ENCODE measurements around the gene SYCN. TPM values are rescaled to one million over a fixed set of nuclear protein-coding genes. Genes with fewer than 3 reads are reported as not detected.

The SYCN gene
- polyA plus RNA-seq, 1 donor, result not detected

DNA sequence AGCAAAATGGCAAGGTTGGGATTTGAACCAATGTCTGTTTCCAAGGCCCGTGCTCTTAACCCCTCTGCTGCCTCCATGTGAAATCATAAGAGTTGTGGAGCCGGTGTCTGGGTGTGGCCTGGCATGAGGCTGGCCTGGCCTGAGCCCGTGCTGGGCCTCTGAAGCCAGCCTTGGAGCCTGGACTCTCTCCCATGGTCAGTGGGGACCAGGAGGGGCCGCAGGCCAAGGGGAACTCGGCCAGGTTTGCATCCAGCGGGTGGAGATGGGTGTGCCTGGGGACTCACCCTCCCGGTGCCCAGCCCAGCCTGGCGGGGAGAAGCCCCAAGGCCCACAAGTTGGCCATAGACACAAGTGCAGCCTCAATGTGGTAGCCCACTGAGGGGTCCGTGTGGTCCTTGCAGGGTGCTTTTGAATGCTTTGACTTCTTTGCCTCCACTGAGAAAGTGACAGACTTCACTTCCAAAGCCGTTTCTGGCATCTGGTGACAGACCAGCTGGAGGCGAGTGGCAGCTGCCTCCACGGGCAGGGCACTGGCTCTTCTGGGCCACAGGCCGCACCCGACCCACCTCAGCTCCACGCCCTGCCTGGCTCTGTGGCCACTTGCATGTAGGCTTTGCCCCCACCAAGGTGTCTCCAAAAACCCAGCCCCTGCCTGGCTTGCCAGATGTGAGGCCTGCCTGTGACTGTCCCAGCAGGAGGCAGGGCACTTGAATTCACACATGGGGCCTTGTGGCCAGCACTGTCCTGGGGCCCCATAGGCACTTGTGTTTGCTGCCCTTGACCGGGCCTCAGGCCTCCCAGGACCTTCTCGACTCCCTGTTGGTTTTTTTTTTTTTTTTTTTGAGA lies 33.5 kb downstream of the SYCN start:
- DNase-seq, result no peak

DNA sequence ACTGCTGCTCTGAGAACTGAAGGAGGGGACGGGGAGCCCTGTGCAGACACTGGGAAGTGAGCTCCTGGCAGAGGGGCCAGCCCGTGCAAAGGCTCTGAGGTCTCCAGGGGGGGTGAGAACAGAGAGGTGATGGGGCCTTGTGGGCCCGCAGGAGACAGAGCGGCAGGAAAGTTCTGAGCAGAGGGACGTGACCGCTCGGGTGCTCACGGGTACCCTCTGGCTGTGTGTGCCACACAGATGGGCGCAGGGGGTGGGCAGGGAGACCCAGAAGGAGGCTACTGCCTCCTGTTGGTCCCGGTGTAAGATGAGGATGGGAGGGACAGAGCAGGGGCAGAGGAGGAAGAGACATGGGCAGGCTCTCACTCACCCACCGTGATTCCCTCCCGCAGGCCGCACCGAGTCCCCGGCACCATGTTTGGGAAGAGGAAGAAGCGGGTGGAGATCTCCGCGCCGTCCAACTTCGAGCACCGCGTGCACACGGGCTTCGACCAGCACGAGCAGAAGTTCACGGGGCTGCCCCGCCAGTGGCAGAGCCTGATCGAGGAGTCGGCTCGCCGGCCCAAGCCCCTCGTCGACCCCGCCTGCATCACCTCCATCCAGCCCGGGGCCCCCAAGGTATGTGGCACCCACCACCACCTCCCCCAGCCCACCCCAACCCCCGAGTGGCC lies 34.8 kb downstream of the SYCN start:
- no peak for DNase-seq

DNA sequence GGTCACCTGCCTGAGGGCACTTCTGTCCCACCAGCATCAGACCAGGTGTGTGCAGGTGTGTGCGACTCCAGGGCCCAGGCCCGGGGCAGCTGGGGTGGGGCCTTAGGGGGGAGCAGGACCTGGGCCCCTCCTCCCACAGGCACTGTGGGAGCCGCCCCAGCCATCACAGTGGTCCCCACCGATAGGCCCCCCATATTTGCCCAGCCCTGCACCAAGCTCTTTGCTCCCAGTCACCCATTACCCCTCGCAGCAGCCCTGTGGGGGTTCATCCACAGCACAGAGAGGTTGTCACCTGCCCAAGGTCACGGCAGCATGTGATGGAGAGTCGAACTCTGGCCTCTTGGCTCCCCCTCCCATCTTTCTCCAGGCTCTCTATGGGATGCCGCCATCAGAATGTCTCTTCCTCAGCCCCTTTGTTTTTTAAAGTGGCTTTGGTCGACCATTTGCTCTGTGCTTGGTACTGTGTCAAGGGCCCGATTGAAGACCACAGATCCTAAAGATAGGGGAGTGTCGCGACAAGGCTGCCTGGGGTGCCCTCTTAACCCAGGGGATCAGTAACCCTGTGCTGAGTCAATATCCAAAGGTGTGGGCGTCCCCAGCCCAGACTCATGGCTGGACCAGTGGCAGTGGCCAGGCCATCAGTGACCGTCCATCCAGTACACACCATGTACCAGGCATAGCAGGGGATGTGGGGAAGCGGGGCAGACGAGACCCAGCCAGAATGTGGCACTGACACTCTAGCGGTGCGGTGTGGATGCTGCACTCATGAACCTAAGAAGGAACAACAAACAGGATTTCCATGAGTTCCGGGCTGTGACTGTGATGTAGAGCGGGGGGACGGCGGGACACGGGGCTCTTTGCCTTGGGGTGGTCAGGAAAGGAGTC lies 35.6 kb downstream of the SYCN start:
- DNase-seq, result no peak

DNA sequence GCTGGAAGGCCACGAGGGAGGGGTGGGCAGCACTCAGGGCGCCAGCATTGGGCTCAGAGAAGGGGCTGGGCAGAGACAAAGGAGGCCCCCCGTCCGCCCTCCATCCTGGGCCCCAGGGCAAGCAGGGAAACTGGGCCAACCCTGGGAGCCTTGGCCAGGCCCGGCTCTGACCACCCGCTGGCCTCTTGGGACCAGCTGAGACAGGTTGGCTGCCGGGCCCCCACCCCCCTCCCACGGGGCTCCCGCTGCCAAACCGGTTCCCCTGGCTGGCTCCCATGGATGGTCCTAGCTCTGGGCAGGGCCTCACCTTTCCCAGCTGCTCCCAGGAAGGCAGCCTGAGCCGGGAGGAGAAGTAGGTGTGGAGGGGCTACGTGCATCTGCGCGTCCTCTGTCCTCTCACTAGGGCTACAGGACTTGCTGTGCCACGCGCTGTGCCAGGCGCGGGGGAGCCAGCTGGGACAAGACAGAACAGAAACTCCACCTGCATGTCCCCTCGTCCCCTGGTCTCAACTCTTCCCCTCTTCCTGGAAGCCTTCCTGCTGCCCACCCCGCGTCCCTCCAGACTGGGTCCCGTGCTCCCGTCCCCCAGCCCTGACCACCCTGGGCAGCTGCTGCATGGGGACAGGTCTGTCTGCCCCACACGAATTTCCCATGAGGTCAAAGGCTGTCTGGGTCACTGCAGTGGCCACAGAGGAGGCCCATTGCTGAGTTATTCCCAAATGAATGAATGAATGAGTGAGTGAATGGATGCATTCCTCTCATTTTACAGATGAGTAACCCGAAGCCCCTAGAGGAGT lies 36.4 kb downstream of the SYCN start:
- no peak for DNase-seq

DNA sequence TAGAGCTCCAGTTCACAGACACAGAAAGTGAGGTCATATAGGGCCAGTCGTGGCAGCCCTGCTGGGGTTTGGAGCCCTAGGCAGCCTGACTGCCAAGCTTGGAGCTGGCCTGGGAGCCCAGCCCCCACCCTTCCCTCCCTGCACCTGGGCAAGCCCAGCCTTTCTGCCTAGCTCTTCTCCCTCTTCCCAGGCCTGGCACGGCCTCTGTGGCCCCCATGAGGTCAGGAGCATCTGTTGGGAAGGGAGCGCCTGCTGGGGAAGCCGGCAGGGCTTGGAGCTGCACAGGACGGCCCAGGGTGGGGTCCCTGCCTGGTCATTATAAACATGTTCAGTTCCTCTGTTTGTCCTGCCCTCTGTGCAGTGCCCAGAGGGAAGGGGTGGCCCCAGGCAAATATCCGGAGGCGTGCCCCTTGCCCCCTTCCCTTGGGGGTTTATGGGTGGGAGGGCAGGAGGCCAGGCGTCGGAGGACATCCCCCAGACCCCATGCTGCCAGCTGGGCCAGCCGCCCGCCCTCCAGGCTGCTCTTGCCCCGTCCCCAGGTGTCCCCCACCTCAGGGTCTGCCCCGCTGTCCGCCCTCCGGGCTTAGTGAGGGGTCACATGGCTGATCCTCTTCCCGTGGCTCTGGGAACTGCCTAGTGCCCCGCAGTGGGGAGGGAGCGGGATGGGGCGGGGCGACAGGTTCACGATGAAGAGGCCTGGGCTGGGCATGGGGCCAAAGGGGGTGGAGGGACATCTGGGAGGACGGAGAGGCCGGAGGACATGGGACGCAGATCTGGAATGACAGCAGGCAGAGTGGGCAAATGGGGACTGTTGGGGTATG lies 37.3 kb downstream of the SYCN start:
- peak; percentile 46 for DNase-seq

DNA sequence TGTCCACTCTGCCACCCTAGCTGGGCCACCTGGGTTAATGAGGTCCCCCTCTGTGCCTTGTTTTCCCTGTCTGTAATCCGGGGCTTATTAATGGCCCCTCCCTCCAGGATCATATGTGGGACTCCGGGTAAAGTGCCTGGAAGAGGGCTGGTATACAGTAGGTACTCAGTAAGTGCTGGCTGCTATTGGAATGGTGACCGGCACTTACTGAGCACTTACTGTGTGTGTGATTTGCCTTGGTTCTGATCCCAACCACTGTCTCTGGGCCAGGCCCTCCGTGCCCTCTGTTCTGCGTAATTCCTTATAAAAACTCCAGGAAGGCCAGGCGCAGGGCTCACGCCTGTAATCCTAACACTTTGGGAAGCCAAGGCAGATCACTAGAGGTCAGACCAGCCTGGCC lies 38.2 kb downstream of the SYCN start:
- no peak for DNase-seq

DNA sequence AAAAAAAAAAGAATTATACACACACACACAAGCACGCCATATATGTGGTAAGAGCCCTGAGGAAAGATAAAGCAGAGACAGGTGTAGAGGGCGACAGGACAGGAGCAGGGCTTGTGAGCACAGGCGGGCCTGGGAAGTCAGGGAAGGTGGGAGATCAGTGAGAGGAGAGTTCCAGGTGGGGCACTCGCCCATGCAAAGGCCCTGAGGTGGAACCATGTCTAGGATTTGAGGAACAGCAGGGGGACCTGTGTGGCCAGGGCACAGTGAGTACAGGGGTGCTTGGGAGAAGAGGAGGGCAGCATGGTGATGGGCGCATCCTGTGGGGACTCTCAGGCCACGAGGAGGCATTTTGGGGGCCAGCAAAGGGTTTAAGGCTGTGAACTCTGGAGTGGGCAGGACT lies 39.8 kb downstream of the SYCN start:
- no peak for DNase-seq

DNA sequence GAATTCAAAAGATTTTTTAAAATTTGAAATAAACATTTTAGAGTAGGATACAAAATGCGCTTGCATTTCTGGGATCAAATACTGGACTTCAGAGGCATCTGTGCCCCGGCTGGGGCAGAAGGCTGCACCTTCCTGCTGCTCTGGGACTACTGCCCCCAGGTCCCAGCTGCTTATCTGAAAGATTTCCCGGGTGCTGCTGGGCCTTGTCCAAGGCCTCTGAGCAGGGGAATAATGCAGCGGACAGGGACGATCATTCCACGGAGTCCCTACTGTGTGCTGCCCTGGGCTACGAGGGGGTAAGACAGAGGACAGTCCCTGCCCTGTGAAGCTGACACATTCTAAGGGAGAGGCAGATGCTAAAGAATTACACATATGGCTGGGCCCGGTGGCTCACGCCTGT lies 40.4 kb downstream of the SYCN start:
- DNase-seq, result no peak

DNA sequence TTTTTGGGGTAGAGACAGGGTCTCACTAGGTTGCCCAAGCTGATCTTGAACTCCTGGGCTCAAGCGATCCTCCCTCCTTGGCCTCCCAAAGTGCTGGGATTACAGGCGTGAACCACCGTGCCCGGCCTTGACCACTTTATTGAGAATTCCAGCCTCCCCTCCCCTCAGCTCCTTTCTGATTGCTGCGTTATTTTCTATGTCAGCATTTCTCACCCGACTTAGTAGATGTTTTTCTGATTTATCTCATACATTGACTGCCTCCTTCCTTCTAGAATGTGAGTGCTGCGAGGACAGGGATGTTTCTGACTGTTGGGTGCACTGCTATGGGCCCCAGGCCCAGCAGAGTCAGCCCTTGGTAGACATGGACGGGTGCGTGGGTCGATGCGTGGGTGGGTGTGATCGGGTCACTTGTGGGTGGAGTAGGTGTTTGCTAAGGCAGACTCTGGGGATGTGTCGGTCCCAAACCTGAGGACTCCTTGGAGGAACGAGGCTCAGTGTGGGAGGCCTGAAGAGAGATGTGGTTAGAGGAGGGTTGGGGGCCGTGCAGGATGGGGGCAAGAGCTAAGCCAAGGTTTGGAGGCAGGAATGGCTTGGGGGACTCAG lies 41.5 kb downstream of the SYCN start:
- DNase-seq, result no peak

DNA sequence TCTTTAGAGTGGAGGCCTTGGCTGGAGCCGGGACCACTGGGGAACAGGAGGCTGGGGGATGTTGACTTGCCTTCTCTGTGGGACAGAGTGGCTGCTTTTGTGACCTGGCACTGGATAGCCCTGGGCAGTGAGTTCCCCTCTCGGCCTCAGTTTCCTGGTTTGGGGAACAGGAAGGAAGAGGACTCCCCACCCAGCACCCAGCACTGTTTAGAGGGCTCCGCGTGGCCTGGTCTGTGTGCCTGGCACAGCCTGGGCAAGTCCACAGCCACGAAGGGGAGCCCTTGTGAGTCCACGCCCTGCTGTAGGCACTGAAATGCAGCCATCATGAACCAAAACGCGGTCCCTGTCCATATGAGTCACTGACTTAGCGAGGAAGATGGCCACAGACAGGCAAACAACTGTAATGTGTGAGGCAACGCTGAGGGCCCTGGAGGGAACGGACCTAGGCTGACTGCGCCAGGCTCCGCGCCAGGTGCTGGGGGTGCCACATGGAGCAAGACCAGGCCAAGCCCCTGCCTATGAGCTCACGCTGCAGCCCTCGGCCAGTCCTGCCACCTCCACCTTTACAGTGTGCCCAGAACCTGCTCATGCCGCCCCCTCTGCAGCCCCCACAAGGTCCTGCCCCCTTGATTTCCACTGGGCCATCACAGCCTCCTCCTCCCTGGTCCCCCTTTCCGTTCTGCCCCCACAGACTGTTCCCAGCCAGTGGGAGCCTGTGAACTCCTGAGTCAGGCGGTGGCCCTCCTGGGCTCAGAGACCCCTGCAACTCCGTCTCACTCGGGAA lies 43.0 kb downstream of the SYCN start:
- DNase-seq, result no peak

DNA sequence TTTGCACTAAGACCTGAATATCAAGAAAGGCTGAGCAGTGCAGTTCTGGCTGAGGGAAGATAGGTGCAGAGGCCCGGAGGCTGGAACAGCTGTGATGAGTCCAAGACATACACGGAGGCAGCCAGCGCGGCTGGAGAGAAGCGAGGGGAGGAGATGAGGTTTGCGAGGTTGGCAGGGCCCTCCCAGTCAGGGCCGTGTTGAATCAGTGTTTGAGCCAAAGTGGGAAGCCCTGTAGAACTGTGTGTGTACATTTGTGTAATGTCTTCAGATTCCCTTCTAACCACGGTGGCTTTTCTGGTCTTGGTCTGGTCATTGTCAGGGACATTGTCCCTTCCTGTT lies 43.6 kb downstream of the SYCN start:
- peak; percentile 76 for DNase-seq

DNA sequence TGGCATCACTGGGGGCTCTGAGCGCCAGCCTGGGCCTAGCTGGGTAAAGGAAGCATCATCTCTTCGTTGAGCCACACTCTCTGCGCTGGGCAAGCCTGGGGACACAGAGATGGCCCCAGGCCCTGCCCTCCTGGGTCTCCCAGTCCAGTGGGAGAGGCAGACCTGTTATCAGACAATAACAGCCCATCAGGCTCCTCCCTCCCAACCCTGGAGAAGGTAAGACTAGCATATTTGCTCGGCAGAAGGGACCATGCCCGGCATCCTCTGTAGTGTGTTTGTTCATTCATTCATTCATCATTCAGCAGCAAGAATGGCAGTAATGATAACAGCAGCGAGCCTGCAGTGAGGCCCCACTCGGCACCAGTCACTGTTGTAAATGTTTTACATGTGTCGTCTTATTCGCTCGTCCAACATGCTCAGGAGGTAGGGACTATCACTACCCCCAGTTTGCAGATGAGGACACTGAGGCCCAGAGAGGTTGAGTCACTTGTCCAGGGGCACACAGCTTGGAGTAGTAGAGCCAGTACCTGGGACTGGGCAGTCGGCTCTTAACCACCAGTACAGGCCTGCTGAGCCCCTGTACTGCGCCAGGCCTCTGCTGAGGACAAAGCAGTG lies 45.3 kb downstream of the SYCN start:
- no peak for DNase-seq

DNA sequence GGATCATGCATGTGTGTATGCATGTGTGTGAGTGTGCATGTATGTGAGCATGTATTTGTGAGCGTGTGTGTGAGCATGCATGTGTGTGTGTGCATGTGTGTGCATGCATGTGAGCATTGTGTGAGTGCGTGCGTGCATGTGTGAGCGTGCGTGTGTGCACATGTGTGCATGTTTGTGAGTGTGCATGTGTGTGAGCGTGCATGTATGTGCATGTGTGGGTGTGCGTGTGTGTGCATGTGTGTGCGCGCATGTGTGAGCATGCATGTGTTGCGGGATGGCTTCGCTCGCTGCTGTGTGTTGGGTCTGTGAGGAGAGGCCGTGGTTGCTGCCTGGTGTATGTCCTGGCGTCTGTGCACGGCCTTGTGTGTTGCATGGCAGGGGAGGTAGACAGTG lies 46.1 kb downstream of the SYCN start:
- DNase-seq, result no peak

DNA sequence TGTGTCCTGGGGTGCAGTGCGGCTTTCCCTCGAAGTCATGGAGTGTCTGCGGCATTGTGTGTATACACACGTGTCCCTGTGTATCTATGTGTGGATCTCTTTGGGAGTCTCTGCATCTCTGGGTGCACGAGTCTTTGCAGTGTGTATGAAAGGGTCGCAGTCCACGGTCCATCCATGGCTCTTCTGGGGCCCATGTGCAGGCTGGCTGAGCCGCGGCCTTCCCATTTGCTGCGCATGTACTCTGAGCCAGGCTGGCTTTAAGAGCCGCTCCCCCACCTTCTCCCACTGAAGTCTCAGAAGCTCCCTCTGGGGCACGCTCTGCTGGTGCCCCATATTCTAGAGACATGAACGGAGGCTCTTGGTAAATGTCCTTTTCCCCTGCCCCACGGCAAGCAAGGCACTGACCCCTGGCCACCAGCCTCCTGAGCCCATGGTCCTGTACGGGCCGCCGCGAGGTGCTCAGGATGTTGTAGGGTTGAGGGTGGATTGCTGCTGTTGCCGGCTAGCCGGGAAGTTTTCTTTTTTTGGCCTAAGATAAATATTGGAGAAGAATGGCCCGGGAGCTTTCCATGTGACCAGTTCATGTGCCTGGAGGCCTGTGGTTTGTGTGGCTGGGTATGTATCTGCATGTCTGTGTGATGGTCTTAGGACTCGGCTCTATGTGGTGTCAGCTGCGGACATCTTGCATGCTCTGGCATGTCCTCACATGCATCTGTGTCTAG lies 46.6 kb downstream of the SYCN start:
- no peak for DNase-seq

DNA sequence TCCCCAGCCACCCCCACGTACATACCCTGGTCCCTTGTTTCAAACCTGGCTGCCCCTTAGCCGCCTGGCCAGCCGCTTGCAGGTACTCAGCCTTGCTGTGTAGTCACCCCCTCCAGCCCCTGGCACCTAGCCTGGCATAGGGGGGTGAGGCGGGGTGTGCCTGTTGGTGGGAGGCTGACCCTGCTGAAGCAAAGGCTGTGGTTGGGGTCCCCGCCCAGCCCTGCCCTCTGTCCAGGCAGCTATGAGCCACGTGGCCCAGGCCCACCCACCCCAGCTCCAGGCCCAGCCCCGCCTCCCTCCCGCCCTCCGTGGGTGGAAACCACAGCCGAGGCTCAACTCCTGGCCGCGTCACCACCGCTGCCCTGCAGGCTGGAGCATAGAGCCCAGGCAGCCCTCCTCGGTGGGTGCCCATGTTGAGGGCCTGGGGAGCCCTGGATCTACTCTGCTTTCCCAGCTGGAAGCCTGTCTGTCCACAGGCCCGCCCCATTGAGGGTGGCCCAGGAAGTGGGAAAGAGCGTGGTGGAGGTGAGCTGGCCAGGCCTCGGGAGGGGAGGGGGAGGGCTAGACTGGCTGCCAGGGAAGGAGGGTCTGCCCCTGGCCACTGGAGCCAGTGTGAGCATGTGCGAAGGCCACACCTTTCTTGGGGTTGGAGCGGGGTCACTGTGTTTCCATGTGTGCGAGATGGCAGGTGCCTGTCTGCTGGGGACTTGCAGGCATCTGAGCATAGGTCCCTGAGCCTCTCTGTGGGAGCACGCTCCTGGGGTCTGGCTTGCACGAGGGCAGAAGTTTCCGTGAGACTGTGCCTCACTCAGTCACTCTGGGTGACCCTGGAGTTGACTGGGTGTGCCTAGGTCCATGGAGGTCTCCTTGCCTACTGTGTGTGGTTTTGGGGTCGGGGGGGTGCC lies 47.5 kb downstream of the SYCN start:
- DNase-seq, result no peak

DNA sequence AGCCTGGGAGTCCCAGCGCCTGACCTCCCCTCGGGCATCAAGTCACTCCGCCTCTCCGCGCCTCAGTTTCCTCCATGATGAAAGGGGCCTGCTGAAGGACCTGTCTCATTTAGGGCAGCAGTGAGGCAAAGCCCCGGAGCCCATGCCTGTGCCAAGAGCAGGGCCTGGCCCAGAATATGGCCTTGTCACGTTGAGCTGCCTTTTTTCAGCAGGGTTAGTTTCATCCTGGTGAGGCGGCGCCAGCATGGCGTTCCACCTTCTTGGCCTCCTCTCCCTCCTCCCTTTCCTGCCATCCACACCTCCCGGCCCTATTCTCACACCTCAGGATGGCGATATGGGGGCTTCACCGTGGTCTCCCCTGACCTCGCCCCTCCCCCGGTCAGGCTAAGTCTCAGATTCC lies 48.3 kb downstream of the SYCN start:
- DNase-seq, result no peak

DNA sequence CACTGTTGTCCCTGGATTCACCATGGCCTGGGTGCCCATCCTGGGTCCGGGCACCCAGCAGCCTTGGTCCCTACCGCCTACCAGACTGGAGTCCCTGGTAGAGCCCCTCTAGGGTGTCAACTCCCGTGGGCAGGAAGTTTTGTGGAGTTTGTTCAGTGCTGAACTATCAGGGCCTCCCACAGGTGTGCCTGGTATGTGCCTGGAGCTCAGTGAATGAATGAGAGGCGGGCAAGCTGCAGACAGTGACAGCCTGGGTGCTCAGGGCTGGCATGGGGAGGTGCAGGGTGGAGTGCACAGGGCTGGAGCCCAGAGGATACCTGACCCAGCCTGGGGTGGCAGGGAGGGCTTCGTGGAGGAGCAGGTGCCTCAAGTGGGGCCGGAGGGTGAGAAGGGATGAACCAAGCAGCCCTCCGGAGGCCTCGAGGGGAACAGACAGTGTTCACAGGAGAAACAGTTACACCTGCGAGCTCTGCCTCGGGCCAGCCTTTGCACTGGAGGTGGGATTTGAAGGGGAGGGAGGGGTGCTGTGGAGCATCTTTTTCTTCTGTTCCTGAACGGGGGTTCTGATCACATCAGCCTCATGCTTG lies 48.9 kb downstream of the SYCN start:
- DNase-seq, result no peak

DNA sequence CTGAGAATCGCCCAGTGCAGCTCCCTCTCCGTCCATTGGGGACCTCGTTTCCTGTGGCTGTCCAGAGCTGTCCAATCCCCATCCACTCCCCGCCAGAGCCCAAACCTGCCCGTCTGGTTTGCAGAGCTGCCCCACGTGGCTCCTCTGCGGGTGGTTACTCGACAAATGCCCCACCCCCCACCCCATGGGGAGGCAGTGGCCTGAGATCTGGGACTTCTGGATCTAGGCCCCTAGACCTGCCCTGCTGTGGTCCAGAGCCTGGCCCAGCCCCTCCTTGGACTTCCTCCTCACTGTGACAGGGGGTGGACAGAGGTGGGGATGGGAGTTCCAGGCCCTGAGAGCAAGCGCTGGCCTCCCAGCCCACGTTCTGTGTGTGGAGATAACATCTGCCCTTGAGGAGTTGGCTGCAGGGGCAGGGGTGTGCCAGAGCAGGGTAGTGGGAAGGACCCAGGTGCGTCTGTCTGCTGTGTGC lies 49.4 kb downstream of the SYCN start:
- no peak for DNase-seq
